Measurements from ENCODE around the gene DMD.

Gene DMD

GRCh38 chrX:33133320-33133719 is 78.0 kb downstream of the DMD start:
- Histone ChIP-seq H3K4me3 (ENCODE audit: low read length, poor library complexity, severe bottlenecking) (no peak overlapping the region), H3K36me3 (ENCODE audit: insufficient read depth, low read length) (no peaks in the 10 kb centered on the region), H3K4me2 (ENCODE audit: low read depth, low read length, poor library complexity, severe bottlenecking) (no peak overlapping the region), H3K27me3 (ENCODE audit: insufficient read depth, low read length, poor library complexity, severe bottlenecking) (no peaks in the 10 kb centered on the region), H3K4me1 (ENCODE audit: insufficient read depth, low read length, poor library complexity, severe bottlenecking) (no peaks in the 10 kb centered on the region), H3K79me2 (ENCODE audit: insufficient read depth, low read length) (no peaks in the 10 kb centered on the region), H3K9me2 (replicated peaks; ENCODE audit: low read depth, low read length) (no peaks in the 10 kb centered on the region), H4K20me1 (ENCODE audit: insufficient read depth, low read length, poor library complexity, severe bottlenecking) (no peaks in the 10 kb centered on the region), H2AFZ (ENCODE audit: low read length) (no peak overlapping the region), H3K9me3 (ENCODE audit: insufficient read depth, low read depth, low read length) (no peaks in the 10 kb centered on the region), H3F3A (ENCODE audit: low read depth) (no peaks in the 10 kb centered on the region), H3K9ac (ENCODE audit: low read depth, low read length, poor library complexity, severe bottlenecking) (no peak overlapping the region)
- TF ChIP-seq CTCF (conservative IDR thresholded peaks at IDR 0.05; ENCODE audit: low read length), result no peak
- no peak for TF ChIP-seq EZH2phosphoT487 (IDR thresholded peaks at IDR 0.05; ENCODE audit: borderline replicate concordance)

- H3K9me2 ChIP-seq (replicated peaks; ENCODE audit: low read depth, low read length), result no peaks in the 10 kb centered on the region
- TF ChIP-seq CTCF (conservative IDR thresholded peaks at IDR 0.05; ENCODE audit: low read length), result no peak
- TF ChIP-seq EZH2phosphoT487 (IDR thresholded peaks at IDR 0.05; ENCODE audit: borderline replicate concordance), result no peak
- no peak overlapping the region for H3K4me3 ChIP-seq (ENCODE audit: low read length, poor library complexity, severe bottlenecking)
- no peak overlapping the region for H2AFZ ChIP-seq (ENCODE audit: low read length)
- no peaks in the 10 kb centered on the region for H3K79me2 ChIP-seq (ENCODE audit: insufficient read depth, low read length)
- no peak overlapping the region for H3K9ac ChIP-seq (ENCODE audit: low read depth, low read length, poor library complexity, severe bottlenecking)
- no peak overlapping the region for H3K4me2 ChIP-seq (ENCODE audit: low read depth, low read length, poor library complexity, severe bottlenecking)
- H3K9me3 ChIP-seq (ENCODE audit: insufficient read depth, low read depth, low read length), result no peaks in the 10 kb centered on the region
- H3K4me1 ChIP-seq (ENCODE audit: insufficient read depth, low read length, poor library complexity, severe bottlenecking), result no peaks in the 10 kb centered on the region
- H3F3A ChIP-seq (ENCODE audit: low read depth), result no peaks in the 10 kb centered on the region
- H3K27me3 ChIP-seq (ENCODE audit: insufficient read depth, low read length, poor library complexity, severe bottlenecking), result no peaks in the 10 kb centered on the region
- no peaks in the 10 kb centered on the region for H3K36me3 ChIP-seq (ENCODE audit: insufficient read depth, low read length)
- H4K20me1 ChIP-seq (ENCODE audit: insufficient read depth, low read length, poor library complexity, severe bottlenecking), result no peaks in the 10 kb centered on the region
These were observed 78.8 kb downstream of the DMD start for GRCh38 chrX:33132569-33132968.

GRCh38 chrX:33129607-33130006 is 81.7 kb downstream of the DMD start:
- no peaks in the 10 kb centered on the region for H3K36me3 ChIP-seq (ENCODE audit: insufficient read depth, low read length)
- no peak overlapping the region for H2AFZ ChIP-seq (ENCODE audit: low read length)
- no peak overlapping the region for H3K4me3 ChIP-seq (ENCODE audit: low read length, poor library complexity, severe bottlenecking)
- H3K79me2 ChIP-seq (ENCODE audit: insufficient read depth, low read length), result no peaks in the 10 kb centered on the region
- H3K4me2 ChIP-seq (ENCODE audit: low read depth, low read length, poor library complexity, severe bottlenecking), result no peak overlapping the region
- H3K9me2 ChIP-seq (replicated peaks; ENCODE audit: low read depth, low read length), result no peaks in the 10 kb centered on the region
- no peaks in the 10 kb centered on the region for H3F3A ChIP-seq (ENCODE audit: low read depth)
- no peaks in the 10 kb centered on the region for H4K20me1 ChIP-seq (ENCODE audit: insufficient read depth, low read length, poor library complexity, severe bottlenecking)
- no peaks in the 10 kb centered on the region for H3K27me3 ChIP-seq (ENCODE audit: insufficient read depth, low read length, poor library complexity, severe bottlenecking)
- H3K4me1 ChIP-seq (ENCODE audit: insufficient read depth, low read length, poor library complexity, severe bottlenecking), result no peaks in the 10 kb centered on the region
- no peaks in the 10 kb centered on the region for H3K9me3 ChIP-seq (ENCODE audit: insufficient read depth, low read depth, low read length)
- TF ChIP-seq EZH2phosphoT487 (IDR thresholded peaks at IDR 0.05; ENCODE audit: borderline replicate concordance) (no peak), CTCF (conservative IDR thresholded peaks at IDR 0.05; ENCODE audit: low read length) (no peak)
- no peak overlapping the region for H3K9ac ChIP-seq (ENCODE audit: low read depth, low read length, poor library complexity, severe bottlenecking)
